PC-3 (cell line): ENCODE measurements around the gene FOXN4. TPM values are rescaled to one million over a fixed set of nuclear protein-coding genes. Genes with fewer than 3 reads are reported as not detected.

ENCODE experiments used
- ATAC-seq: fragments of 200-7000 bp; cut with Tn5 transposase; 2 replicates; pipeline ENCODE4 v1.9.1; 2020; ENCODE audit warnings: mild to moderate bottlenecking, moderate library complexity
- BruUV-seq: library from RNA; stranded (reverse); fragments of 400-500 nt; replicated peaks from 2 replicates; lab custom pipeline; 2021; lab: Mats Ljungman, UMichigan
- CTCF ChIA-PET: fragments of 300-600 bp; sonication (Branson Sonifier 250); formaldehyde crosslinking; loops from one replicate; lab custom pipeline; 2022; ENCODE audit warnings: antibody characterized with exemption; lab: Charles Lee
- POLR2A ChIA-PET: fragments of 300-600 bp; sonication (Branson Sonifier 250); formaldehyde crosslinking; loops from one replicate; lab custom pipeline; 2022; ENCODE audit warnings: antibody characterized with exemption; ENCODE audit not compliant: unreplicated experiment; lab: Charles Lee
- DNase-seq: peaks from one replicate; pipeline ENCODE4 v3.0.0-alpha.2; 2015
- H2AFZ ChIP-seq: fragments of 300-600 bp; sonication (generic); 2 replicates; pipeline ENCODE4 v1.6.0; 2016; ENCODE audit warnings: antibody characterized with exemption, low read length
- H3F3A ChIP-seq: fragments of 300-600 bp; sonication (generic); one replicate; pipeline ENCODE4 v1.6.0; 2017; ENCODE audit warnings: antibody characterized with exemption, low read length, control low read depth, mild to moderate bottlenecking; ENCODE audit not compliant: unreplicated experiment
- H3K27ac ChIP-seq: fragments of 300-600 bp; sonication (generic); 2 replicates; pipeline ENCODE4 v1.5.1; 2016; ENCODE audit warnings: mild to moderate bottlenecking, low read length
- H3K27me3 ChIP-seq: fragments of 300-600 bp; sonication (generic); 2 replicates; pipeline ENCODE4 v1.6.1; 2016; ENCODE audit warnings: low read length, mixed read lengths
- H3K36me3 ChIP-seq: fragments of 300-600 bp; sonication (generic); 2 replicates; pipeline ENCODE4 v1.6.1; 2016; ENCODE audit warnings: low read depth, mixed run types, low read length, mixed read lengths
- H3K4me1 ChIP-seq: fragments of 300-600 bp; sonication (generic); 2 replicates; pipeline ENCODE4 v1.5.1; 2016; ENCODE audit warnings: low read length; ENCODE audit not compliant: insufficient read depth
- H3K4me2 ChIP-seq: fragments of 300-600 bp; sonication (generic); 2 replicates; pipeline ENCODE4 v1.6.0; 2016; ENCODE audit warnings: low read length
- H3K4me3 ChIP-seq: fragments of 300-600 bp; sonication (generic); 2 replicates; pipeline ENCODE4 v1.5.1; 2016; ENCODE audit warnings: mild to moderate bottlenecking, low read length, mixed read lengths
- H3K79me2 ChIP-seq: fragments of 300-600 bp; sonication (generic); 2 replicates; pipeline ENCODE4 v1.6.1; 2017; ENCODE audit warnings: low read length, mixed read lengths
- H3K9ac ChIP-seq: fragments of 300-600 bp; sonication (generic); 2 replicates; pipeline ENCODE4 v1.6.0; 2016; ENCODE audit warnings: mild to moderate bottlenecking, low read length
- H3K9me2 ChIP-seq: fragments of 300-600 bp; sonication (generic); replicated peaks from 2 replicates; pipeline ENCODE4 v1.6.1; 2016; ENCODE audit warnings: mixed run types, low read length, mixed read lengths
- H3K9me3 ChIP-seq: fragments of 300-600 bp; sonication (generic); 2 replicates; pipeline ENCODE4 v1.6.1; 2016; ENCODE audit warnings: low read length, mixed read lengths
- H4K20me1 ChIP-seq: fragments of 300-600 bp; sonication (generic); 2 replicates; pipeline ENCODE4 v1.6.1; 2016; ENCODE audit warnings: low read length, mixed read lengths
- CTCF ChIP-seq: fragments of 300-600 bp; sonication (generic); conservative IDR thresholded peaks from 2 replicates; pipeline ENCODE4 v1.5.1; 2017; ENCODE audit warnings: antibody characterized with exemption, low read depth, mild to moderate bottlenecking, low read length
- EZH2 ChIP-seq: fragments of 300-600 bp; sonication (generic); IDR thresholded peaks from one replicate; pipeline ENCODE4 v1.6.1; 2017; ENCODE audit warnings: antibody characterized with exemption, mild to moderate bottlenecking, low read length; ENCODE audit not compliant: unreplicated experiment
- EZH2phosphoT487 ChIP-seq: fragments of 300-600 bp; sonication (generic); IDR thresholded peaks from 2 replicates; pipeline ENCODE4 v1.6.1; 2018; ENCODE audit warnings: mild to moderate bottlenecking, antibody characterized with exemption, low read length, borderline replicate concordance
- intact Hi-C: fragments of 100-400 bp; cut with micrococcal nuclease; formaldehyde crosslinking; loops from 2 replicates; pipeline ENCODE4 v1.9.0; 2023
- total RNA-seq: library from RNA; depleted of rRNA; stranded (reverse); fragments of >200 nt; gene quantifications from 2 replicates; pipeline ENCODE4 v1.2.3, GENCODE V29; 2014

Gene FOXN4
- total RNA-seq, 1 experiment from 2014 or later: not detected

GRCh38 chr12:109277255-109277898 lies 31.7 kb downstream of the FOXN4 start:
- BruUV-seq: no TSS peak
- CTCF ChIA-PET: no interaction called here
- Histone ChIP-seq H3K79me2 (no peaks in the 10 kb centered on the region), H3K27me3 (no peaks in the 10 kb centered on the region), H4K20me1 (no peaks in the 10 kb centered on the region), H3K4me2 (no peak overlapping the region), H3K9me2 (no peaks in the 10 kb centered on the region), H2AFZ (no peak overlapping the region), H3K9ac (no peak overlapping the region), H3K36me3 (no peaks in the 10 kb centered on the region), H3F3A (no peaks in the 10 kb centered on the region), H3K4me3 (no peak overlapping the region), H3K27ac (no peak overlapping the region), H3K4me1 (no peaks in the 10 kb centered on the region), H3K9me3 (no peaks in the 10 kb centered on the region)
- POLR2A ChIA-PET: no interaction called here
- TF ChIP-seq CTCF (no peak), EZH2phosphoT487 (no peak), EZH2 (no peak)
- intact Hi-C loops: no loop called here
- ATAC-seq (no peak), DNase-seq (no peak)

GRCh38 chr12:109276160-109276559 lies 32.9 kb downstream of the FOXN4 start:
- Histone ChIP-seq H3K27me3 (no peaks in the 10 kb centered on the region), H3K4me1 (no peaks in the 10 kb centered on the region), H3K79me2 (no peaks in the 10 kb centered on the region), H2AFZ (no peak overlapping the region), H3K9me3 (no peaks in the 10 kb centered on the region), H3K27ac (no peak overlapping the region), H3K9me2 (no peaks in the 10 kb centered on the region), H3K4me3 (no peak overlapping the region), H3K9ac (no peak overlapping the region), H3F3A (no peaks in the 10 kb centered on the region), H4K20me1 (no peaks in the 10 kb centered on the region), H3K4me2 (no peak overlapping the region), H3K36me3 (no peaks in the 10 kb centered on the region)
- no TSS peak for BruUV-seq
- ChIA-PET POLR2A (no interaction called here), CTCF (no interaction called here)
- no peak for DNase-seq
- TF ChIP-seq CTCF (no peak), EZH2 (no peak), EZH2phosphoT487 (no peak)
- no peak for ATAC-seq
- intact Hi-C loops: no loop called here

- CTCF ChIA-PET: no interaction called here
- H2AFZ ChIP-seq: no peak overlapping the region
- no peaks in the 10 kb centered on the region for H3K9me3 ChIP-seq
- no peaks in the 10 kb centered on the region for H4K20me1 ChIP-seq
- POLR2A ChIA-PET: interaction anchor here (0.5 kb wide), 1 partner anchor 1506 kb away, joined by 3 read pairs; no protein-coding TSS in a partner anchor
- no peaks in the 10 kb centered on the region for H3K36me3 ChIP-seq
- H3K4me2 ChIP-seq: no peak overlapping the region
- no peak overlapping the region for H3K27ac ChIP-seq
- H3K9ac ChIP-seq: no peak overlapping the region
- ATAC-seq: no peak
- H3K4me1 ChIP-seq: no peaks in the 10 kb centered on the region
- H3K27me3 ChIP-seq: no peaks in the 10 kb centered on the region
- no peak for TF ChIP-seq EZH2
- TF ChIP-seq EZH2phosphoT487: no peak
- no peak for TF ChIP-seq CTCF
- H3K9me2 ChIP-seq: no peaks in the 10 kb centered on the region
- H3K79me2 ChIP-seq: no peaks in the 10 kb centered on the region
- H3K4me3 ChIP-seq: no peak overlapping the region
- no peaks in the 10 kb centered on the region for H3F3A ChIP-seq
- no peak for DNase-seq
- BruUV-seq: no TSS peak
- intact Hi-C loops: no loop called here
Measured at GRCh38 chr12:109275173-109275572, 33.9 kb downstream of the FOXN4 start.
